CD4-positive, alpha-beta T cell treated with Interleukin-6 for 4 hours (primary cell): Measurements from ENCODE around the gene MAD1L1.
"Not testable (repeated sequence)": the region's sequence is repeated elsewhere in the genome, so short reads cannot be mapped to it uniquely, and the experiment has no call there.

ENCODE experiments used
- DNase-seq: peaks from one replicate; pipeline ENCODE4 v3.0.0-alpha.2; 2020; ENCODE audit warnings: mixed read lengths

MAD1L1 gene

DNA sequence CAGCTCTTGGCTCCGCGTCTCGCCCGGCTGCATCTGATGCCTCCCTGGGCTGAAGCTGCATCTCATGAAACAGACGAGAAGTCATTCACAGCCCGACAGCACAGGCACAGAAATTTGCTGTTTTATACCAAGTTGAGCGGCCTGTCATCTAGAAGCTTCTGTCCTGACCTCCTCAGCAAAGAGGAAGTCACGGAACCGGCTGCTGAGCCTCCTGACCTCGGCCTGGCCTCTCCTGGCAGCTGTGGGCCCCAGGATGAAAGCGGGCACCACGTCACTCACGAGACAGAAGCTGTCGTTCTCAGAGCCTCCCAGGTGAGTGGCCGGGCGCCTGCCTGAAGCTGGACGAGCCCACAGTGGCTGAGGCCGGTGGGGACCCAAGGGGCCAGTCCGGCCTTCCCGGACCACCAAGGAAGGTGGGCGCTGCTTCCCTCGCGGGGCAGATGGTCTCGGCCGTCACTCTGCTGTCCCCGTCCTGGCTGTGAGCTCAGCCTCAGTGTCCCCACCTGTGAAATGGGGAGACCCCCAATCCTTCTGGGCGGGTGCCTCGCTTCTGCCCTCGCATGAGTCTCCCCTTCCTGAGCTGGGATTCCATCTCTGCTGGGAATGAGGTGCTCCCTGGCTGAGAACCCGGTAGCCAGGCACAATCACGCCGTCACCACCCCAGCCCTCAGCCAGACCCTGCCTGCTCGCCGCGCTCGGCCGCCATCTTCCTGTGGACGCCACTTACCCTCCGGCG is 391.3 kb downstream of the MAD1L1 start:
- DNase-seq = not testable (repeated sequence)

DNA sequence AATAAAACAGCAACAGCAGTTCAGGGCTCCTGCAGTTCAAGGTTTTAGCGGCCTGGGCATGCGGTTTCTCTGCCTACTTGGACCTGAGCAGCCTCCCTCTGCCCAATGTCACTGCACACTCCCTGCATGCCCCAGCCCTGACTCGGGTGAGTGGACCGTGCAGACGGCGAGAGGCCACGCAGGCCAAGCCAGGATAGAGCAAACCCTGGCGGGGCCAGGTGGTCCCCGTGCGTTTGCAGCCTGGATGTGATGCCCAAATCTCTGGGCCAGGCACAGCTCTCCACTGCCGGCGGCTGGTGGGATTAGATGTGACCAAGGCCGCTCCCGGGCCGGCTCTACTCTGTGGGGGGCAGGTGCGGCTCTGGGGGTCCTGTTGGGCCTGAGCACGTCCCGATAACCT is 392.0 kb downstream of the MAD1L1 start:
- not testable (repeated sequence) for DNase-seq

DNA sequence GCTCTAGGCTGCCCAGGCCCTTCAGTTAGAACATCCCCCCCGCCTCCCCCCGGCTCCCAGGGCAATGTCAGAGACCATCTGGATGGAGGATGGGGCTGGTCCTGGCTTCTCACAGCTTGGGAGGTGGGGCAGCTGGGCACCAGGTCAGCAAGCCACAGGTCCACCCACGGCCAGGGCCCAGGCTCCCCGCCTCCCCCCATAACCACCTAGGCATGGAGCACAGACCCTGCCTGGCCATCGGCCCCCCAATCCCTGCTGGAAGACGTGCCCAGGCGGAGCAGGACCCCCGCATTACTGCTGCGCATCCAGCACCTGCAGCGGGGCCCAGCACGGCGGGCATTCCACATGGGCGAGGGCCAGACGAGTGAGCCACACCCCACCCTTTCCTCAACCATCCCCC is 393.0 kb downstream of the MAD1L1 start:
- no peak for DNase-seq

DNA sequence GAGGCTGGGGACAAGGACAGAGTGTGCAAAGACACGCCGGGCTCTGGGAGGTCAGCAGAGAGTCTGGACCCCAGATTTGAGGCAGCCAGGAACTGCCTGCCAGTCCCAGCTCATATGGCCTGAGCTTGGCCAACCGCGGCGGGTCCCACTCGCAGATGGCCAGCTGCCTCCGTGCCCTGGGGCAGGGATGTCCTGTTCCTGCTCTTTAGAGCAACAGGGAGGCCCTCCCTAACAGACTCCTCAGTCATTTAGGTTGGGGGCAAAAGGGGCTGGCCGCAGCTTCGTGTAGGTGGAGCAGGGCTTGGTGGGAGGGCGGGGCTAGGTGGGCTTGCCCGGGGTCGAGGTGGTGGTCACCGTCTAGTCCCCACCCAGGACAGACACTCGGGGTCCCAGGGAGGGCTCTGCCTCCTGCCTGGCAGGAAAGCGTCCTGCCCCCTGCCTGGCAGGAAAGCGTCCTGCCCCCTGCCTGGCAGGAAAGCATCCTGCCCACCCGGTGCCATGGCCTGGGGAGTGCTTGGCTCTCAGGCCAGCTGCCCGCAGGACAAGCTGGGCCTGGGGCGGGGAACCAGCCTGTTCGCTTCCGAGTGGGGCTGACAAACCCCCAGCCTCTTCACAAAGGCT is 393.7 kb downstream of the MAD1L1 start:
- not testable (repeated sequence) for DNase-seq

DNA sequence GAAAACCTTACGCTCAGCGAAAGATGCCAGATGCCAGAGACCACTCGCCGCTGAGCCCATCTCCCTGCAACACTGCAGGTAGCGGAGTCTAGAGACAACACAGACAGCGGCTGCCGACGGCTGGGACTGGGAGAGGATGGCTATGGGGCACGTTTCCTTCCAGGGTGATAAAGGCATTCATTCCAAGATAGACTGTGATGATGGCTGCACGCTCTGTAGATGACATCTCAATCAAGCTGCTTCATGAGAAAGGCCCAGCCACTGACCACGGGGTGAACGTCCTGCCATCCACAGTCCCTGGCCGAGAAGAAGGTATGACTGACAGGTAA is 394.2 kb downstream of the MAD1L1 start:
- DNase-seq = not testable (repeated sequence)

DNA sequence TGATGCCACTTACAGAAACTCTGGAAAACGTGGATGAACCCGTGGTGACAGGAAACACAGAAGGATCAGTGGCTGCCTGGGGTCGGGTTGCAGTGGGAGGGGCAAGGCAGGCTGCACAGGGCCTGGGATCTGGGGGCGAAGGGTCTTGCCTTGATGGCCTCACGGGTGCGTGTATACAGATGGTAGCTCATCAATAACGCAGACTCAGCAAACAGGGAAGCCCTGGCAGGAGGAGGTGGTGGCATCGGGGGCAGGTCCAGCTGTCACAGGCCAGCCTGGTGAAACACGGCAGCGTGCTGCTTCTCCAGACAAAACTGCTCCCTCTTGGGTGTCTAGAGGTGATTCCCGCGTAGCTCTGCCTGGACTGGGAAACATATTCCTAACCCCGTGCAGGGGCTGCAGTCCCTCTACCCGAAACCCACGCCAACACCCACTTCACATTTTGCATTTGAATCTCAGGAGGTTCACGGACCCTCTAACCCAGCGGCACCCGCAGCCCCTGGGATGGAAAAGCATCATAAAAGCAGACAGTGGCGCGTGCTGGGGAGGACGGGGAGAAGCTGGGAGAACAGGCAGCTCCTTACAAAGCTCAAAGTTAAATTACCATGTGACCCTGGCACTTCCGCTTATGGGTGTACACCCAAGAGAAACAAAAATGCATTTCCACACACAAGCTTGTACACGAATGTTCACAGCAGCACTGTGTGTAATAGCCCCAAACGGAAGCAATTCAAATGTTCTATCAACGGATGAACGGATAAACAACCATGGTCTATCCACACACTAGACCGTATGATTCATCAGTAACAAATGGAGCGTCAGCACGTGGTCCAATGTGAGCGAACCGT is 394.8 kb downstream of the MAD1L1 start:
- not testable (repeated sequence) for DNase-seq

DNA sequence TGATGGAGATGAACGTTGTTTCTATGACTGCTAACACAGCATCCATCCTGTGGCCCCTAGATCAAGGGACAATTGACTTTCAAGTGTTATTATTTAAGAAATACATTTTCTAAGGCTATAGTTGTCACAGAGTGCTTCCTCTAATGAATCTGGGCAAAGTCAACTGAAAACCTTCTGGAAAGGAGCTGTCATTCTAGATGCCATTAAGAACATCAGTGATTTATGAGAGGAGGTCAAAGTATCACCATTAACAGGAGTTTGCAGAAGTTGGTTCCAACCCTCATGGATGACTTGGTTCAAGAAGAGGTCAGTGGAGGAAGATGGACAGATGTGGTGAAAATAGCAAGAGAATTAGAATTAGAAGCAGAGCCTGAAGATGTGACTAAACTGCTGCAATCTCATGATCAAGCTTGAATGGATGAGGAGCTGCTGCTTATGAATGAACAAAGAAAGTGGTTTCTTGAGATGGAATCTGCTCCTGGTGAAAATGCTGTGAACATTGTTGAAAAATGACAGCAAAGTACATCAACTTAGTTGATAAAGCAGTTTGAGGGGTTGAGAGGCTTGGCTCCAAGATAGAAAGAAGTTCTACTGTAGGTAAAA is 400.7 kb downstream of the MAD1L1 start:
- not testable (repeated sequence) for DNase-seq

DNA sequence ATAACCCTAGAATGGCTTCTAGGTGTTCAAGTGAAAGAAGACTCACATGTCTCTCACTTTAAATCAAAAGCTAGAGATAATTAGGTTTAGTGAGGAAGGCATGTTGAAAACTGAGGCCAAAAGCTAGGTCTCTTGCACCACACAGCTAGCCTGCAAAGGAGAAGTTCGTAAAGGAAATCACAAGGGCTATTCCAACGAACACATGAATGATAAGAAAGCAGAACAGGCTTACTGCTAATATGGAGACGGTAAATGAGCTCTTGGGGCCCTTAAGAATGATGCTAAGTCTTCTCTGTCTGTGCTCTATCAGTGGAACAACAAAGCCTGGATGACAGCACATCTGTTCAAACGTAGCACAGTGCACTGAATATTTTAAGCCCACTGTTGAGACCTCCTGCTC is 401.3 kb downstream of the MAD1L1 start:
- not testable (repeated sequence) for DNase-seq

DNA sequence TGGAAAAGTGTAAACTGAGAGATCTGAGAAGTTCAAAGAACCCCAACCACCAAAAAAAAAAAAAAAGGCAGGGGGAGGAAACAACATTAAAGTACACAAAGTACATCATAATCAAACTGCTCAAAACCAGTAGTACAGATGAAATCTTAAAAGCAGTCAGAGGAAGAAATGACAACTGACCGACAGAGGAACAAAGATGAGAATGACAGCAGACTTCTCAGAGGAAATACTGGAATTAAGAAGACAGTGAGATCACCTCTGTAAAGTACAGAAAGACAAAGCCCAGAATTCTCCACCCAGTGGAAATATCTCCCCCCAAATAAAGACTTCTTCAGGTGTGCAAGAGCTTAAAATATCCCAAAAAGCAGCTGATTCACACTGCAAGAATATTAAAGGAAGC is 403.1 kb downstream of the MAD1L1 start:
- not testable (repeated sequence) for DNase-seq

DNA sequence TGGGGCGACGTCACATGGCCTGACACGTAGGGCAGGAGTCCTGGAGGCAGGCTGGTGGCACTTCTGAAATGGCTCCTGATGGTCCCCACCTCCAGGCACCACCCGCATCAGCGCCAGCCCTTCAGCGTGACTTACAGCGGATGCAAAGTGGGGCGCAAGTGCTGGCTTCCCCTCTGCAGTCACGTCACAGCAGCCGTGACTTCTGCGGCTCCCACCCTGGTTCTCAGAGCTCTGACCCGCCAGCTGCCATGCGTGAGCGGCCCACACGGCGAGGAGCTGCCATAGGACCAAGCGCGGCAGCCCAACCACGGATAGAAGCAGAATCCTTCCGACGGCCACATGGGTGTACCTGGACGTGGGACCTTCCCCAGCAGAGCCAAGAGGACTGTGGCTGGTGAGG is 403.6 kb downstream of the MAD1L1 start:
- no peak for DNase-seq

DNA sequence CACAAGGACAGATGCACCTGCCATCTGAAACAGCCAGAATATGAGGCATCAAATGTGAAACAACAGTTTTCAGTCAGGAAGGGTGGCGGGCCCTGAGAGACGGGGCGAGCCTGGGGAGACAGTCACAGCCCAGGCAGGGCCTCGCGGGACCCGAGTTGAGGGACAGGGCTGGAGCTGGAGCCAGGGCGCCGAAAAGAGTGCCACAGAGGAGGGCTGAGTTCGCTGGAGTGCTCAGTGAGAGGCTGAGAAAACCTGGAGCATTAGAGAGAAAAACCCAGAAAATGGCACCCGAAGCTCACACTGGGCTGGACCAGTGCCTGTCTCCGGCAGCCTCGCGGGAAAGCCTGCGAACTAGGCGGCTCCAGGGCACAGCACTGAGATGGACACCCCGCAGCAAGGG is 404.6 kb downstream of the MAD1L1 start:
- DNase-seq = not testable (repeated sequence)

DNA sequence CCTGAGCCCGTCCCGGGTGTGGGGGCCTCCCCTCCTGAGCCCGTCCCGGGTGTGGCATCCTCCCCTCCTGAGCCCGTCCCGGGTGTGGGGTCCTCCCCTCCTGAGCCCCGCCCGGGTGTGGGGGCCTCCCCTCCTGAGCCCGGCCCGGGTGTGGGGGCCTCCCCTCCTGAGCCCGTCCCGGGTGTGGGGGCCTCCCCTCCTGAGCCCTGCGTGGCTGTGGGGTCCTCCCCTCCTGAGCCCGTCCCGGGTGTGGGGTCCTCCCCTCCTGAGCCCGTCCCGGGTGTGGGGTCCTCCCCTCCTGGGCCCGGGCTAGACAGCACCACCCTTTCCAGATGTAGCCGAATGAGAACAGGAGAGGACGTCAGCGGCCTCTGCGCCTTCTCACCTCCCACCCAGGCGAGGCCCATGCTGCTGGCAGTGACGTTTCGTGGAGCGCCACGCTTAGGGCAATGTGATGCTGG is 405.2 kb downstream of the MAD1L1 start:
- DNase-seq = not testable (repeated sequence)

DNA sequence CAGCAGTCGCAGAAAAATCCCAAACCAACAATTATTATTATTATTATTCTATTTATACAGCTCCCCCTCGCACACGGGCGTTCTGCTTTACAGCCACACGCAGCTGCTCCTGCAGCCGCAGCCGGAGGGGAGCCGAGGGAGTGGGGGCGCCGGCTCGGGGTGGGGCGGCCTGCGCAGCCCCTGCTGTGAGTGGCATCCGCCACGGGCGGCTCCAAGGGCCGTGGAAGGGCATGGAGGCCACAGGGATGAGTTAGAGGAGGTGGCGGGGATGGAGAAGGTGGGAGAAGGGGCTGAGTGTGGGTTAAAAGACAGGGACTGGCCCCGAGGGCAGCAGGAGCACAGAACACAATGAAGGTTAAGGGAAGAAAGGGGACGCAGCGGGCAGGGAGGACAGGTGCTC is 405.8 kb downstream of the MAD1L1 start:
- DNase-seq = not testable (repeated sequence)

DNA sequence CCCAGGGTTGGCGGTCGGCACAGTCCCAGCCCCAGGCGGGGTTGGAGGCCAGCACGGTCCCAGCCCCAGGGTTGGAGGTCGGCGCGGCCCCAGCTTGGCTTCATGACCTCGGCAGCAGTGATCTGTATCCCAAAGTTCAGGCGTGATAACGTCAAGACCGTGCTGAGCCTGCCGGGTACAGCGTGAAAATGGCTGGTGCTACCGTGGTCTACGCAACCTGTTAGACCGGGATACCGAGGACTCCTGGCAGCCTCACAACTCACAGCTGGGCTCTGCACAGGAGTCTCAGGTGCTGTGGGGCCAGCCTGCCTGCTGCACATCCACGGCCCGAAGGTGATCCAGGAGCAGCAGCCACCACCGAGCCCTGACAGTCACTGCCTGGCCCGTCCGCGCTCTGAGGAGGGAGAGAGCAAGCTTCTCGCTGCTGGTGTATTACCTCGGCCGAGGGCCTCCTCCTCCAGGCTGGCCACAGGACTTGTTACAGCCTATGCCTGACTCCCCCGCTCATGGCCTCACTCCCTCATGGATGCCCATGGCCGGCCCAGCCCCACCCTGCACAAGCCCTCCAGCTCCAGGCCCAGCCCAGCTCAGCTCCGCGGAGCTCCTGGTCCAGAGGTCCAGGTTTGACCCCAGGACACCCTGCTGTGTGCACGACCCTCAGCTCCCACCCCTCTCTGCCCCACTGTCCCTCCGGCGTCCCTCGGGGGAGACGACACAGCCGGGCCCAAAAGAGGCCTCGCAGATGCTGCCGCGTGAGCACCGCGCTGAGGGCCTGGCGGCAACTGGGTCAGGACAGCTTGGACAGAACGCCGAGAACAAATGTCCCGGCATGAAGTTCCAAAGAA is 406.6 kb downstream of the MAD1L1 start:
- no peak for DNase-seq

DNA sequence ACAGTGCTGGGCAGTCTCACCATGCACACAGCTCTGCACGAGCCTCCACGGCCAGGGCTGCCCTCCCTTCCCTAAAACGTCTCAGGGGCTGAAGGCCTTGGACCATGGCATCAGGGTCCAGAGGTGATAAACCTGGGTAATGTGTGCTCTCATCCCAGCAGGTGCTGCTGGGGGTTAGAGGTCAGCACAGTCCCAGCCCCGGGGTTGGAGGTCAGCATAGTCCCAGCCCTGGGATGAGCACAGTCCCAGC is 407.2 kb downstream of the MAD1L1 start:
- DNase-seq = not testable (repeated sequence)

DNA sequence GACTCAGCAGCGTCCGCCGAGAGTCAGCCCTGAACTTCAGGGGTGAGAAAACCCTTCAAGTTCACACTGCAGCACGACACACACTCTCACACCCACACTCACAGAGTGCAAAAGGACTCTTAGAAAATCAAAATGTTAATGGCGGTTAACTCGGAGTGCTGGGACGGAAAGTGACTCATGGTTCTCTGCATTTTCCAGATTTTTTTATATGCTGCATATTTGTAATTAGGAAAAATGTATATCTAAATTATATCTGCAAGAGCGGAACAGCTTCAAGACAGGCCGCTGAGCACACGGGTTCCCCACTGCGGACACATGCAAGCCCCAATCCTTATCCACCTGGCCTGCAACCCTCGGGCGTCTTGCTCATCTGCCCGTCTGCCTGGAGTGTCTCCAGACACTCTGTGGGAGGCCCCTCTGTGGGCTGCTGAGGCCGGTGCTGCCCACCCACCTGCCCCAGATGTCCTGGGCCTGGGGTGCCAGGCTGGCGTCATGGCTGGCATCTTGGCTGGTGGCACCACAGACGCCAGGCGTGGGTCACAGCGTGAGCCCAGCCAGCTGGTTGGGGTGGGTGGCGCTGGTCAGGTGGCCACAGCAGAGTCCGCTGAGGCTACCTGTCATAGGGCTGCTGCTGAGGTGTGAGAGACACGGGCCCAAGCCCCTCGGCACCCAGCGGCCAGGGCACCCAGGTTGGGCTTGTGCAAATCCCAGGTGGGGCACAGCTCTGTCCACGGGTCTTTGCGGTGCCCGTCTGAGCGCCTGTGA is 407.7 kb downstream of the MAD1L1 start:
- not testable (repeated sequence) for DNase-seq

DNA sequence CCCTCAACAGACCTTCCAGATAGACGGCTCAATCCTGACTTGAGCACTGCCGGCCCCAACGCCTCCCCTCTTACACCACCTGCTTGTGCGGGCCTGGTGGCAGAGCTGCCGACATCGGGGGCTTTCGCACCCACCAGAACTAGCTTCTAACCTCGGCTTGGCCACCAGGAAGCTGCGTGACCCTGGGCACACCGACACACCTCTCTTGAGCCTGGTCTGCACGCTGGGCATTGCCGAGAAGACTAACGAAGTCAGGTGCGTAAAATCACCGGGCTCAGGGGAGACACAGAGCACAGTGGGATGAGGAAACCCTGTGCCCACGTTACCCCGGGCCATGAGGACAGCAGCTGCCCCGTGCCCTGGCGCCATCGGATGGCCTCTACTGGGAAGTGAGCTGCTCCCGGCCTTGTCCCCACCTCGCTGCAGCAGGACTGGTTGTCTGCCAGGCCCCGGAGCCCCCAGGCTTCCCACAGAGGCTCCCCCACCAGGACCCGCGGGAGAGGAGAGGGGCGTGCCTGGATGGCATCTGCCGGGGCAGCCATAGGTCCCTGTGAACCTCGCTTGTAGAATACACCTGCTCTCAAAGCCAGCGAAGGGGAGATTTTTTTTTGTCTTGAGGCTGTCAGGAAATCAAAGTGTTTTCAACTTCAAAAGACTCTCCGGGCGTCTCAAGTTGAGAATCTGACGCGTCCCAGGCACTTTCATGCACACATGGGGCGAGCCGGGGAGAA is 408.4 kb downstream of the MAD1L1 start:
- DNase-seq = peak; percentile 63

DNA sequence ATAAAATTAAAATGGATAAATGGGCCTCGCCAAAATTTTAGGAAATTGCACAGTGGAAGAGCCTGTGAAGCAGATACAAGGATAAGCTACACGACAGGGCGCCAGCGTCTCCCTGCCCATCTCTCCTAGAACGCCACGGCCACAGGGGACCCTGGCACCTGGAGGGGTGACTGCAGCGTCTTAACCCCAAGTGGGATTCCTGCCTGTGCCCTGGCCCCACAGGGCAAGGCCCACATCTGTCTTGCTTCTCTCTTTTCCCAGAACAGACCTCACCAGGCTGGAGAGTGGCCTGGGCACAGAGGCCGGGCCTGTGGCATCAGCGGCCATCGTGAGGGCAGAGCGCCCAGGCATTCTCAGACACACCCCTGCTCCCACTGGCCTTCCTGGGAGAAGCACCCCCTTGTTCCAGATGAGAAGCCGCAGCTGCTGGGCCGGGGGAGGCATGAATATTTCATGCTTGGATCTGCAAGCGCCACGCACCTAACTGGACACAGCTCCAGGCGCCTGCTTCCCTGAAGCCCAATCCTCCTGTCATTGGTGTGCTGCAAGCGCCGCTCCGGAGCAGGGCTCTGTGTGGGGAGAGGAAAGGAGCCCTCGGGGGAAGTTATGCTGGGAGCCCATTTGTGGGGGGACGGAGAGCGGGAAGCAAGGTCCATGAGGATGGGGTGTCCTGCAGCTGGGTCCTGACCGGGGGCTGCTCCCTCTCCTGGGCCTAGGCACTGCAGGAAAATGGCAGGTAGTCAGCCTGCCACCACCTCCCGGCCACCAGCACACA is 409.2 kb downstream of the MAD1L1 start:
- no peak for DNase-seq

DNA sequence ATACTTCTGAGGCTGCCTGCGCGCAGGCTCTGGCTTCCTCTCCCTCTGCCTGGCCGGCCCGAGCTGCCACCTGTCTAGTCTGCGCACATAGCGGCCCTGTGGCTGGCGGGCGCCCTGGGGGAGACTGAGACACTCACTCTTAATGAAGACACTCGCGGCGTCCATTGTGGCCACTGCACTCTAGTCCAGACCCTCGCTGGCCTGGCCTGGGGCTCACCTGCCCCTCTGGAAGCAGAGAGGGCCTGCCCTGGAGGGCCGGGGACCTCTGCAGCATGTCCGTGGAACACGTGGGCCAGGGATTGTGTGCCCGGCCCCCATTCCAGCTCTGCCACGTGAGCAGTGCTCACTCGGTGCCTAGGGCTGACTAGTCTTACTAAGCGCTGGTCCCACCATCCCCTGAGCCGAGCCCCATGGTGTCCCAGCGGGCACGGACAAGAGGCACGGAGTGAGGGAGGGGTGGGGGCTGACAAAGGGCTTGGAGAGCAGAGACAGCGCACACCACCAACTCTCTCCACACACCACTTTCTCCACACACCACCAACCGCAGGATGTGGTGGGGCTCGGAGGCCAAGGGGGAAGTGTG is 413.4 kb downstream of the MAD1L1 start:
- peak; percentile 42 for DNase-seq
